ENCODE data around the gene HLA-DQA1.
"Not testable (repeated sequence)": the region's sequence is repeated elsewhere in the genome, so short reads cannot be mapped to it uniquely, and the experiment has no call there.

HLA-DQA1 gene

DNA sequence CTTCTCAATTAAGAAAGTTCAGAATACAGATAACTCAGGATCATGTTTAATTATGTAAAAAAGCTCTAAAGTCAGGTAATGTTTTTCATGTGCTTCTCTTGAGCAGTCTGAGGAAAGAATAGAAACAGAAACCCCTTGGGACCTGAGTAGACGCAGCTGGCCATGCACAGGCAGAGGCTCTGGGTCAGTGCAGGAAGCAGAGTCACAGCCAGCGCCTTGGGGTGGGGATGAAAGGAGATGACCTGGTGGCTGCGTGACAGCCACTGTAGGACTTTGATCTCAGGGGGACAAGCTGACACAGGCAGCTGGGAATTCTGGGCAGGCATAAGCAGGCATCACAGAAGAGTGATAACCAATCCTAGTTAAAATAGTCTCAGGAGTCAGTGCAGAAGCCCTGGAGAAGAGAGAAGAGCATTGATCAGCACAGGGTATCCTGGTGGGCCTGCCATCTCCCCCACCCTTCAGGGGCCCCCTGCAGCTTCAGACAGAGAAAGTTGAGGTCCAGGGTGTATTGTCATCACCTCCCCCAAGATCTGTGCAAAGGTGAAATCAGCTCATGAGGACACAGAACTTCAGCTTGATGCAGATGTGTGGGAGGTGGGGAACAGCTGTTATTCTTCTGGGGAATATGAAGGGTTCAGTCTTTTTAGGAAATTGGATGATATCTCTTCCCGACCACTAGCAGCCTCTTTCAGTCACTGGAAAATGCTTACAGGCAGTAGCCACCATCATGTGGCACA is 22.8 kb downstream of the HLA-DQA1 start:
- no peak for FAIRE-seq

DNA sequence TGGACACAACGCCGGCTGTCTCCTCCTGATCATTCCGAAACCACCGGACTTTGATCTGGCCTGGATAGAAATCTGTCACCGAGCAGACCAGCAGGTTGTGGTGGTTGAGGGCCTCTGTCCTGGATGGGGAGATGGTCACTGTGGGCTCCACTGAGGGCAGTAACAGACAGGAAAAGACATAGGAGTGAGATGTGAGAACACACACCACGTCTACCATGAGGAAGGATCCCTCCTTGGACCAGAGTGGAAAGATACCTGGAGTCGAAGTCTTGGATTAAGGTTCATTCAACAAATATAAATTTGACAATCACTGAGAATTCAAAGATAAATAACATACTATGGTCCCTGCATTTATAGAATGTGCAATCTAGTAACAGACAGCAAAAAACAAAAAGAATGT is 24.9 kb downstream of the HLA-DQA1 start:
- FAIRE-seq = no peak

GRCh38 chr6:32662836-32663235 is 25.6 kb downstream of the HLA-DQA1 start:
- FAIRE-seq = no peak

GRCh38 chr6:32664354-32664753 is 27.1 kb downstream of the HLA-DQA1 start:
- FAIRE-seq = no peak

- no peak for FAIRE-seq
Observed at GRCh38 chr6:32664827-32665362, 27.7 kb downstream of the HLA-DQA1 start.

- no peak for FAIRE-seq
Observed at GRCh38 chr6:32665661-32666060, 28.5 kb downstream of the HLA-DQA1 start.

- FAIRE-seq = no peak
Observed at GRCh38 chr6:32666420-32667300, 29.5 kb downstream of the HLA-DQA1 start, which contains the start of gene HLA-DQB1. TSS of gene HLA-DQB1 (minus strand) at chr6:32666657. CDS start at chr6:32666607, 50 bp downstream.

GRCh38 chr6:32668226-32668747 is 31.1 kb downstream of the HLA-DQA1 start:
- no peak for FAIRE-seq

DNA sequence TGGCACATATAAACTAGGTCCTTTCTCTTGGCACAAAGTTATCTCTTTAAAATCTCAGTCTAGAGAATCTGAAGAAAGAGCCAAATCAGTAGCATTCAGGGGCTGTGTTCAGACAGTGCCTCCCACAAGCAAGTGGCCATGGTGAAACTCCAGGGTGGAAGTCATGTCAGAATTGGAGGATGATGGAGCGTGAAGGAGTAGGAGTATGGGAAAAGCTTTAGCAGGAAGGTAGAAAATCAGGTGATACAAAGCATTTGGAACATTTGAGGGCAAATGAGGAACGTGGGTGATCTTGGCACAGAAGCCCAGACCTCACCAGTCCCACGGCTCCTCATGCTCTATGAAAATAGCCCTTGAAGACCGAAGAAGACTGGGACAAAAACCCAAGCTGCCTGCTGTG is 32.0 kb downstream of the HLA-DQA1 start:
- no peak for FAIRE-seq

DNA sequence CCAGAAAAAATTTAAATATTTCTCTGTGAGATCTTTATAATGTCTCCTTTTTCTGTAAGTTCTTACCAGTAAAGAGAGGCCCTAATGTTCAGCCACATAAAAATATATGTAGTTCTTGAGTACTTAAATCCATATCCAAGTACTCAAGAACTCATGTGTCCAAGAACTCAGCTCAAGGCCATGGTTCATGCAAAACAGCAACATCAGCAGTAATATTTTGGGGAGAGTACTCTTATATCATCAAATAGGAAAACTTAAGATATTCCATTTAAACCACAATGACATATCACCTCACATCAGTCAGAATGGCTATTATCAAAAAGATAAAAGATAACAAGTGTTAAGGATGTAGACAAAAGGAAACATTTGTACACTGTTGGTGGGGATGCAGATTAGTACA is 32.7 kb downstream of the HLA-DQA1 start:
- FAIRE-seq = no peak

GRCh38 chr6:32671908-32672307 is 34.7 kb downstream of the HLA-DQA1 start:
- FAIRE-seq = not testable (repeated sequence)

GRCh38 chr6:32674123-32674522 is 36.9 kb downstream of the HLA-DQA1 start:
- not testable (repeated sequence) for FAIRE-seq

DNA sequence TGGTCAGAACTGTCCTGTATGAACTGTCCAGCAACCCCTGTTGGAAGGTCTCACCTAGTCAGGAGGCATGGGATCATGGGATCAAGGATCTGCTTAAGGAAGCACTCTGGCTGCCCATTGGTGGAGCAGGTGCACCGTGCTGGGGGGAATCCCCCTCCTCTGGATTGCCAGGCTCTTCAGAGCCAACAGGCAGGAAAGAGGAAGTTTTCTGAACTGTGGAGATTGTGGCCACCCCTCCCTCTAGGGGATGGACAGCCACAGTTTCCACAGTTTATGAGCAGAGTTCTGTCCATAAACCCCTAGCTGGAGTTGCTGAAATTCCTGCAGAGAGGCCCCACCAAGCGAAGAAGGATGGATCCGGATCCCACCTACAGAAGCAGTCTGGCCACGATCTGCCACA is 42.3 kb downstream of the HLA-DQA1 start:
- no peak for FAIRE-seq

GRCh38 chr6:32680055-32680454 is 42.8 kb downstream of the HLA-DQA1 start:
- no peak for FAIRE-seq

DNA sequence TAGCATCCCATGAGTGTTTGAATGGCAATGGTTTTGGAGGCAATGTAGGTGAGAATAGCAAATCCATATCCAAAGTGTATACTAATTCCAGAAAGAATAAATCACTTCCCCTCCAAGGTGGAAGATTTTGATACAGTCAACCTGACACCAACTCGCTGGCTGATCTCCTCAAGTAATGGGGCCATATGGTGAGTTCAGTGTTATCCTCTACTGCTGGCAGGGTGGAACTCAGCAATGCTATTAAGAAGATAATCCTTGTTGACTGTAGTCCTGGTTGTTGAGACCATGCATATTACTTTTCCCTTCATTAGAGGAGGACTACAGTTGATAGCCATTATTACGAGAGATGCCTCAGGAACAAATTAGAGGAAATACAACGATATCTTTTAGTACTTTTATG is 47.0 kb downstream of the HLA-DQA1 start:
- FAIRE-seq = no peak

DNA sequence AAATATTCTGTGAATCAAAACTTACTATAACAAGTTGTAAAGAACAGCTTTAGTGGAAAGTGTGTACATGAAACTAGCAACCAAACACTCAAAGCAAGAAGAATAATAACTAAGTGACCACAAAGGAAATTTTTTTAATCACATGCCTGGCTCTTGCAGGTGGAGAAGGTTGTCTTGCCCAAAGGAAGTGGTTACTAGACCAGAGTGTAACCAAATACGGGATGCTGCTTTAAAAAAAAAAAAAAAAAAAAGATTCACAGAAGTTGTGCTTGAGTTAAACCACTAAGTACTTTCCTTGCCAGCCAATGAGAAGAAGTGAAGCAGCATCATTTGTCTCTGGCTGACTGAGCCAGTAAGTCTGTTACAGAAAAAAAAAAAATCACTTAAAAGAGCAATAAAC is 48.4 kb downstream of the HLA-DQA1 start:
- FAIRE-seq = no peak

DNA sequence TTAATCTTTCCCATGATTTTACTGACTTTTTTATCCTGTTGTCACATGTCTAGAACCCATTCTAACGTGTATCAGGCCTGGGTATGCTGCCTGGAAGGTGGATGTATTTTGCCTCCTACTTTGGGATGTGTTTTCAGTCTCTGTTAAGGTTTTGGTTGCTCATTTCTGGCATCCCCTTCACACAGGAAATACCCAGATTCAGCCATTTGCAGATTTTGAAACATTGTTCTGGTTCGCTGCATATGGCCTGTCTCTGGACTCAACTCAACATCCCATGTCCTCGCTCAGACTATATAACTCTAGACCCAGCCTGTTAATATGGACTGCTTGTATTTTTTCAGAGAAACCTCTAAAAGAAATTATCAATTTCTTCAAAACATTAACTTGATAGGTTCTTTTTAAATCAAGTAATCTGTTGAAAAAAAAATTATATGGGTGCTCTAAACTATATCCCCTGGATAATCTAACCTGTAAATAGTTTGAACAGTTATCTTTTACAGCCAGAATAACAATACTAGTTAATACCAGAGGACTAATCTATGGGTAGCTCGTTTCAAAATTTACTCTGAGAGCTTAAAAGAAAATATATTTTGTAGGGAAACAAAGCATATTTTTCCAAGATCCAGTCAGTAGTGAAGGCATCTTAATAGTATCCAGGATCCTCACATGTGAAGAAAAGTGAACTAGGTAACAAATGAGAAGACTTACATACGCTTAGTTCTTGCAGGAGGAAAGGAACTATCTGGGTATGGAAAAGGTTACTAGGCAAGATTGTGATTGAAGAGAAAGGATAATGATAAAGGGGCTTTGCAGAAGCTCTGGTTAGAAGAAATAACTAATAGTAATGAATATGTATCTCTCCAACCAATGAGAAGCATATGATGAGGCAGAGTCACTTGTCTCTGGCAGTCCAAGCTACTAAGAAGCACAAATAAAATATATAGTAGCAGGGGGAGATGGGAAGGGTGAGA is 52.6 kb downstream of the HLA-DQA1 start:
- no peak for FAIRE-seq

GRCh38 chr6:32692019-32692418 is 54.8 kb downstream of the HLA-DQA1 start:
- no peak for FAIRE-seq

All from colon (tissue), 2 donors.